GM12878 (cell line): ENCODE data around the gene C18orf63. TPM values are rescaled to one million over a fixed set of nuclear protein-coding genes. Genes with fewer than 3 reads are reported as not detected.

Experiments
- ATAC-seq: fragments of 200-7000 bp; cut with Tn5 transposase; 3 replicates; pipeline ENCODE4 v1.9.1; 2020; ENCODE audit warnings: mild to moderate bottlenecking, moderate library complexity
- BruUV-seq: library from RNA; stranded (reverse); fragments of 400-500 nt; replicated peaks from 2 replicates; lab custom pipeline; 2021; lab: Mats Ljungman, UMichigan
- CTCF ChIA-PET: fragments of 300-600 bp; sonication (Branson Sonifier 250); formaldehyde crosslinking; extraction: SDS; loops from one replicate; lab custom pipeline; 2021; ENCODE audit warnings: inconsistent platforms; lab: Yijun Ruan, JAX
- POLR2A ChIA-PET: fragments of 350-600 bp; formaldehyde crosslinking; extraction: SDS; loops from one replicate; lab custom pipeline; 2021; ENCODE audit warnings: inconsistent platforms; lab: Charles Lee
- RAD21 ChIA-PET: fragments of 300-600 bp; sonication (Branson Sonifier 250); formaldehyde crosslinking; loops from one replicate; lab custom pipeline; 2023; ENCODE audit warnings: antibody characterized with exemption; ENCODE audit not compliant: unreplicated experiment; lab: Charles Lee
- SMC1A ChIA-PET: fragments of 300-600 bp; sonication (Branson Sonifier 250); formaldehyde crosslinking; loops from one replicate; lab custom pipeline; 2023; ENCODE audit not compliant: unreplicated experiment, uncharacterized antibody; lab: Charles Lee
- DNase-seq: peaks from one replicate; pipeline ENCODE4 v3.0.0-alpha.2; 2011; ENCODE audit warnings: low read depth, low spot score
- FAIRE-seq: peaks from 3 replicates; lab custom pipeline; 2011; peaks lifted over from hg19 to GRCh38; lab: Jason Lieb, UNC
- H2AFZ ChIP-seq: 2 replicates; pipeline ENCODE4 v1.6.0; 2011; ENCODE audit warnings: low read depth, low read length, control low read depth; ENCODE audit not compliant: control insufficient read depth
- H3K27ac ChIP-seq: 2 replicates; pipeline ENCODE4 v1.5.1; 2011; ENCODE audit warnings: control low read depth; ENCODE audit not compliant: control insufficient read depth, insufficient read depth
- H3K27me3 ChIP-seq, 2 experiments: replicated peaks in 1 of 2; 2 replicates each; pipeline versions ENCODE4 v1.6.0 to v1.6.1; 2011; ENCODE audit warnings: low read length in 1 of 2; ENCODE audit not compliant: control insufficient read depth in 2 of 2, insufficient read depth in 2 of 2
- H3K36me3 ChIP-seq, 2 experiments: 2 replicates each; pipeline ENCODE4 v1.5.1; 2011; ENCODE audit warnings: low read length in 1 of 2; ENCODE audit not compliant: control insufficient read depth in 2 of 2, insufficient read depth in 2 of 2
- H3K4me1 ChIP-seq: 2 replicates; pipeline ENCODE4 v1.6.1; 2011; ENCODE audit warnings: mild to moderate bottlenecking, low read length, moderate library complexity, mixed read lengths; ENCODE audit not compliant: control insufficient read depth, insufficient read depth
- H3K4me2 ChIP-seq: 2 replicates; pipeline ENCODE4 v1.6.0; 2011; ENCODE audit warnings: control low read depth; ENCODE audit not compliant: control insufficient read depth, insufficient read depth
- H3K4me3 ChIP-seq: fragments of 200-600 bp; sonication (generic); 2 replicates; pipeline ENCODE4 v1.5.1; 2016
- H3K79me2 ChIP-seq: 2 replicates; pipeline ENCODE4 v1.6.0; 2011; ENCODE audit warnings: low read length; ENCODE audit not compliant: control insufficient read depth, insufficient read depth
- H3K9ac ChIP-seq: 2 replicates; pipeline ENCODE4 v1.8.0; 2011; ENCODE audit warnings: low read length, control low read depth, mixed read lengths; ENCODE audit not compliant: control insufficient read depth, insufficient read depth
- H3K9me3 ChIP-seq: replicated peaks from 3 replicates; pipeline ENCODE4 v1.5.1; 2011; ENCODE audit warnings: mild to moderate bottlenecking, low read length; ENCODE audit not compliant: control insufficient read depth, insufficient read depth
- H4K20me1 ChIP-seq: 2 replicates; pipeline ENCODE4 v1.6.0; 2011; ENCODE audit not compliant: control insufficient read depth, insufficient read depth
- CHD2 ChIP-seq: IDR thresholded peaks from 2 replicates; pipeline ENCODE4 v1.6.1; 2011; ENCODE audit warnings: low read depth, low read length, improper control_type of control experiment, borderline replicate concordance
- DPF2 ChIP-seq: fragments of 450-650 bp; IDR thresholded peaks from 2 replicates; pipeline ENCODE4 v1.6.1; 2017; ENCODE audit warnings: mild to moderate bottlenecking
- WGBS: methylation state at CpG from one replicate; pipeline ENCODE4 v1.1.6; 2016; ENCODE audit warnings: low lambda C conversion rate; ENCODE audit not compliant: insufficient replicate concordance, insufficient coverage; ENCODE audit errors: missing lambda C conversion rate; 5-methylcytosine and 5-hydroxymethylcytosine counted together
- in situ Hi-C: fragments of 300-500 bp; cut with MboI; formaldehyde crosslinking; loops from 9 replicates; pipeline ENCODE4 v1.14.3; 2018; ENCODE audit warnings: mixed read lengths
- intact Hi-C: fragments of 100-400 bp; cut with micrococcal nuclease; formaldehyde crosslinking; loops from one replicate; pipeline ENCODE4 v1.14.2; 2022; ENCODE audit not compliant: unreplicated experiment
- polyA plus RNA-seq, 11 experiments: library from polyadenylated mRNA; depleted of rRNA in 4 of 11; unstranded in 6 of 11; stranded (reverse) in 5 of 11; fragments of >200 nt; fragmentation: Nextera tagmentation in 4 of 11; fragmentation: Illumina TruSeq in 1 of 11; extraction: Ambion mirVana in 4 of 11; extraction: Trizol in 1 of 11; gene quantifications; 1 replicate in 1 of 11; 2 replicates in 10 of 11; pipeline versions ENCODE4 v1.2.1 to v1.2.3, GENCODE V29; 2011 to 2016; ENCODE audit warnings: inconsistent platforms in 2 of 11, missing spikeins in 2 of 11, low read depth in 1 of 11
- total RNA-seq, 4 experiments: library from RNA; depleted of rRNA in 3 of 4; stranded (reverse); fragments of >200 nt in 3 of 4; fragmentation: Illumina TruSeq in 1 of 4; extraction: Trizol in 1 of 4; gene quantifications; 2 replicates each; pipeline versions ENCODE4 v1.2.1 to v1.2.3, GENCODE V29; 2013 to 2021
- TF ChIP-seq, protein P1 (sequence below): IDR thresholded peaks from 2 replicates; pipeline ENCODE4 v1.6.1; 2011; ENCODE audit warnings: low read depth, mild to moderate bottlenecking, low read length, moderate library complexity, borderline replicate concordance; ENCODE audit errors: extremely low read depth
- TF ChIP-seq, protein P2 (sequence below): fragments of 450-650 bp; IDR thresholded peaks from 2 replicates; pipeline ENCODE4 v1.6.1; 2018; ENCODE audit warnings: borderline replicate concordance, mild to moderate bottlenecking; ENCODE audit not compliant: partially characterized antibody

C18orf63 gene
- total and polyA plus RNA-seq, 10 of the 15 experiments (the other 5 are each of a cell fraction or from before 2014, with no cell fraction given) = not detected

- TF ChIP-seq CHD2 (no peak), DPF2 (no peak)
- TF ChIP-seq, protein P1, sequence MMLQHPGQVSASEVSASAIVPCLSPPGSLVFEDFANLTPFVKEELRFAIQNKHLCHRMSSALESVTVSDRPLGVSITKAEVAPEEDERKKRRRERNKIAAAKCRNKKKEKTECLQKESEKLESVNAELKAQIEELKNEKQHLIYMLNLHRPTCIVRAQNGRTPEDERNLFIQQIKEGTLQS = no peak
- TF ChIP-seq, protein P2, sequence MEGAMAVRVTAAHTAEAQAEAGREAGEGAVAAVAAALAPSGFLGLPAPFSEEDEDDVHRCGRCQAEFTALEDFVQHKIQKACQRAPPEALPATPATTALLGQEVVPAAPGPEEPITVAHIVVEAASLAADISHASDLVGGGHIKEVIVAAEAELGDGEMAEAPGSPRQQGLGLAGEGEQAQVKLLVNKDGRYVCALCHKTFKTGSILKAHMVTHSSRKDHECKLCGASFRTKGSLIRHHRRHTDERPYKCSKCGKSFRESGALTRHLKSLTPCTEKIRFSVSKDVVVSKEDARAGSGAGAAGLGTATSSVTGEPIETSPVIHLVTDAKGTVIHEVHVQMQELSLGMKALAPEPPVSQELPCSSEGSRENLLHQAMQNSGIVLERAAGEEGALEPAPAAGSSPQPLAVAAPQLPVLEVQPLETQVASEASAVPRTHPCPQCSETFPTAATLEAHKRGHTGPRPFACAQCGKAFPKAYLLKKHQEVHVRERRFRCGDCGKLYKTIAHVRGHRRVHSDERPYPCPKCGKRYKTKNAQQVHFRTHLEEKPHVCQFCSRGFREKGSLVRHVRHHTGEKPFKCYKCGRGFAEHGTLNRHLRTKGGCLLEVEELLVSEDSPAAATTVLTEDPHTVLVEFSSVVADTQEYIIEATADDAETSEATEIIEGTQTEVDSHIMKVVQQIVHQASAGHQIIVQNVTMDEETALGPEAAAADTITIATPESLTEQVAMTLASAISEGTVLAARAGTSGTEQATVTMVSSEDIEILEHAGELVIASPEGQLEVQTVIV = no peak
- FAIRE-seq = no peak
These were observed 36.7 kb upstream of the C18orf63 start for GRCh38 chr18:74278983-74279382.

More at GRCh38 chr18:74278983-74279382, 36.7 kb upstream of the C18orf63 start:
- Histone ChIP-seq H3K79me2 (no peaks in the 10 kb centered on the region; the same call in 1 of the 2 replicates), H3K27me3 (no peaks in the 10 kb centered on the region), H3K9ac (no peak overlapping the region), H3K27ac (no peak overlapping the region), H3K4me3 (no peak overlapping the region), H3K36me3 (no peaks in the 10 kb centered on the region; a peak in 1 of 4 replicates), H2AFZ (no peak overlapping the region), H4K20me1 (no peaks in the 10 kb centered on the region), H3K9me3 (no peaks in the 10 kb centered on the region), H3K4me1 (peaks cover 7% of the 10 kb centered on the region; the same call in 1 of the 2 replicates), H3K4me2 (no peak overlapping the region)
- in situ Hi-C loops (no loop called here), intact Hi-C loops (no loop called here)
- BruUV-seq = no TSS peak
- WGBS = 98% methylated on average over 7 of the region's 7 CpGs
- ATAC-seq = no peak
- no peak for DNase-seq
- ChIA-PET CTCF (no interaction called here), SMC1A (no interaction called here), POLR2A (no interaction called here), RAD21 (no interaction called here)
